ENCODE data around the gene OR2S2.
"Not testable (repeated sequence)": the region's sequence is repeated elsewhere in the genome, so short reads cannot be mapped to it uniquely, and the experiment has no call there.

Gene OR2S2

DNA sequence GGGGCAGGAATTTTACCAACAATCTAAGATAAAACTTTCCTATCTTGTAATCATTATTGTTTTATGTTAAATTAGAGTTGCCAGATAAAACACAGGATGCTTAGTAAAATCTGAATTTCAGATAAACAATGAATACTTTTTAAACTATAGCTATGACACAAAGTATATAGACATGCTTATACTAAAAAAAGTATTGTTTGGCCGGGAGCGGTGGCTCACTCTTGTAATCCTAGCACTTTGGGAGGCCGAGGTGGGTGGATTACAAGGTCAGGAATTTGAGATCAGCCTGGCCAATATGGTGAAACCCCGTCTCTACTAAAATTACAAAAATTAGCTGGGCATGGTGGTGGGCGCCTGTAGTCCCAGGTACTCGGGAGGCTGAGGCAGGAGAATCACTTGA, 23.9 kb downstream of the OR2S2 start:
- not testable (repeated sequence) for DNase-seq (ENCODE audit: low read depth in 2 of 3, low spot score in 2 of 3)

GRCh38 chr9:35933550-35934067, 24.3 kb downstream of the OR2S2 start:
- no peak for DNase-seq (ENCODE audit: low read depth in 2 of 3, low spot score in 2 of 3)

DNA sequence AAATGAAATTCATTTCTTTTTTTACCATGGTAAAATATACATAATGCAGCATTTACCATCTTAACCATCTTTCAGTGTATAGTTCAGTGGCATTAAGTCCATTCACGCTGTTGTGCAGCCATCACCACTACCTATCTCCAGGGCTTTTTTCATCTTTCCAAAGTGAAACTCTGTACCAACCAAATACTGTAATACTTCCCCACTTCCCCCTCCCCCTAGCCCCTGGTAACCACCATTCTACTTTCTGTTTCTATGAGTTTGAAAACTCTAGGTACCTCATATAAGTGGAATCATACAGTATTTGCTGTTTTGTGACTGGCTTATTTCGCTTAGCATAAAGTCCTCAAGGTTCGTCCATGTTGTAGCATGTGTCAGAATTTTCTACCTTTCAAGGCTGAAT, 25.2 kb downstream of the OR2S2 start:
- DNase-seq (ENCODE audit: low read depth in 2 of 3, low spot score in 2 of 3): no peak

DNA sequence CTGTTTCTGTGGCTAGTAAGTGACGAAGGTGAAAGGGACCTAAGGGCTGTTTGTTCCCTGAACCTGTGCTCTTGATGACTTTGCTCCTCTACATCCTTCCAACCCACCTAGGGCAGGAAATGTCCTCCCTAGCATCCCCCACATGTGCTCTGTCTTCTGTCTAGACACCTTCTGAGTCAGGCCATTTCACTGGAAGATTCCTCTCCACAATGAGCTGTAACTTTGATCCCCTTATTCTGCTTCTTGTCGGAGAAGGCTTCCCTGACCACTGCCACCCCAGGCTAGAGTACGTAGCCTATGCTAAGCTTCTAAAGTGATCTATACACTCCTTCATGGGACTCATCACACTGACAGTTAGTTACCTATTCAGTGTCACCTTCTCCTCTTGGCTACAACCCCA, 27.0 kb downstream of the OR2S2 start:
- DNase-seq (ENCODE audit: low read depth in 2 of 3, low spot score in 2 of 3): no peak

GRCh38 chr9:35930521-35930920, 27.4 kb downstream of the OR2S2 start:
- no peak for DNase-seq (ENCODE audit: low read depth in 2 of 3, low spot score in 2 of 3)

DNA sequence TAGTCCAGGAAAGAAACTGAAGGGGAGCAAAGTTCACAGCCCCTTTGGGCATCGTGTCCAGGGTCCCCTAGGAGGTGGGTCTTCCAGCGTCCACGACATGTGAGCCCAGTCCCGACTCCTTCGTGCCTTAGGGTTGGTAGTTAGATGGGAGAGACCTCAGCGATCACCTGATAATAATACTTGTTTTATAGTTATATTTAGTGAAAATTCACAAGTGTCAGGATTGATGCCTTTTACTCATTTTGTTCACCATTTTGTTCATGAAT, 28.6 kb downstream of the OR2S2 start:
- no peak for DNase-seq (ENCODE audit: low read depth in 2 of 3, low spot score in 2 of 3)

DNA sequence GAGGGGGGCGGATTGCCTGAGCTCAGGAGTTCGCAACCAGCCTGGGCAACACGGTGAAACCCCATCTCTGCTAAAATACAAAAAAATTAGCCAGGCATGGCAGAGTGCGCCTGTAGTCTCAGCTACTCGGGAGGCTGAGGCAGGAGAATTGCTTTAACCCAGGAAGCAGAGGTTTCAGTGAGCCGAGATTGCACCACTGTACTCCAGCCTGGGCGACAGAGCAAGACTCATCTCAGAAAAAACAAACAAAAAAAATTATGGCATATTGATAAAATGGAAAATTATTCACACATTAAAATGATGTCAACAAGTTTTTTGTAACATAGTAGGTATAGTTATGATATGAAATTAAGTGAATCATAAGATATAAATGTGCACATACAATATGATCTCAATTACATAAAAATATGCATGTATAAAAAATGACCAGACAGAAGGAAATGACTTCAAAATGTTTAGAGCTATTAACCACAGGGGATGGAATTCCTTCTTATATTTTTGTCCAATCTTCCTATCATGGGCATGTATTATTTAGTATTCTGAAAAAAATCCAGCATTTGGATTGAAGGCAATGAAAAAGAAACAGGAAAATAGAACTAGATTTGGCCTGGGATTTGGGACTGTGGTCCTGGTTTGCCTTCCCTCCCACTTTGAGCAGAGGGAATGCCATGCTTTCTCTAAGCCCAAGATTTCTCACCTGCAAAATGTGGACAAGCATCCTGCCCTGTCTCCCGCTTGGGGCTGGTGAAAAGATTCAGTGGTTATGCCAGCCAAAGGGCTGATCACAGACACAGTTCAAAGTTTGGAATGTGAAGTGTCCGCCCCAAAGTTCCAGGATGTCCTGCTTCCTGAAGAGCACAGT, 29.1 kb downstream of the OR2S2 start:
- no peak for DNase-seq (ENCODE audit: low read depth in 2 of 3, low spot score in 2 of 3)

- DNase-seq (ENCODE audit: low read depth in 2 of 3, low spot score in 2 of 3): no peak
Measured at GRCh38 chr9:35923927-35924763, 33.8 kb downstream of the OR2S2 start.

DNA sequence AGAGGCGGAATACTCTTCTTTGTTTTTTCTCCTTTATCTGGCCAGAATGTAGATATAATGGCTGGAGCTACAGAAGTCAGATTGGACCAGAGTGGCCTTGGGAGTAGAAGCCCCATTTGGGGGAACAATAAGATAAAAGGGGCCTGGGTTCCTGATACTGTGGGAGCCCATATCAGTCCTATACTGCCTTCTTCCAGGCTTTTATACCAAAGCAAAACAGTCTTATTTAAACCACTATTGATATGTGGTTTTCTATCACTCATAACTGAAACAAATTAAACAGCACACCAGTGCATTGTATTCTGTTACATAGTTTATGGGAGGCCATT, 34.4 kb downstream of the OR2S2 start:
- DNase-seq (ENCODE audit: low read depth in 2 of 3, low spot score in 2 of 3): no peak

GRCh38 chr9:35920051-35920620, 37.8 kb downstream of the OR2S2 start:
- DNase-seq (ENCODE audit: low read depth in 2 of 3, low spot score in 2 of 3): no peak

DNA sequence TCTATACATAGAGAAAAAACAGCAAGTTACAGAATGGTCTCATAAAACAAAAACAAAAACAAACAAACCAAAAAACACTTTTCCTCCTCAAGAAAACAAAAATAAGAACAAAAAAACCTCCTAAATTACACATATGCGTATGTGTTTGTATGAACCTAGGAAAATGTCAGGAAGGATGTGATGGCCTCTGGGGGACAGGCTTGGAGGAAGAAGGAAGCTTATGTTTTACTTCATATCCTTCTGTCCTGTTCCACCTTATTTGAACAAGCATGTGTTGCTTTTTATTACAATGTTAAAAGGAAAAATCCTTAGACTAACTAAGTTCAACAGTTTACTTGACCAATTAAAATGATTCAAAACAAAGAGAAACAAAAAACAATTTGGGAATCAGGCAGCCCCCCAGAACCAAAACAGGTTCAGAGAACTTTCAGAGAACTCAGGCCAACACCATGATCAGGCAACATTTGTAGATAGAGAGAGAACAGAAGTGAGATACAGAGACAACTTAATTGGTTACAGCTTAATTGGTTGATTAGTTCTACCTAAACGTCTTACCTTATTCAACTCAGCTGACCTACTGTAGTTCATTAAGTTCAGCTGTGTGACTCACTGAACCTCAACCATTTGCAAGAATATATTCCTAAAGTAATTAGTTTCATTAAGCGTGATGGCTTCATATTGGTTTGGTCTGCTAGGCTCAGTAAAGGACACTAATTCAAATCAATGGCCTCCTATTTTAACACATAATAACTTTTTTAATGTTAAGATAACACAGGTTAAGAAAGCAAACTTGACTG, 38.5 kb downstream of the OR2S2 start:
- no peak for DNase-seq (ENCODE audit: low read depth in 2 of 3, low spot score in 2 of 3)

GRCh38 chr9:35918780-35919179, 39.2 kb downstream of the OR2S2 start:
- DNase-seq (ENCODE audit: low read depth in 2 of 3, low spot score in 2 of 3): no peak

GRCh38 chr9:35917261-35917660, 40.7 kb downstream of the OR2S2 start:
- no peak for DNase-seq (ENCODE audit: low read depth in 2 of 3, low spot score in 2 of 3)

DNA sequence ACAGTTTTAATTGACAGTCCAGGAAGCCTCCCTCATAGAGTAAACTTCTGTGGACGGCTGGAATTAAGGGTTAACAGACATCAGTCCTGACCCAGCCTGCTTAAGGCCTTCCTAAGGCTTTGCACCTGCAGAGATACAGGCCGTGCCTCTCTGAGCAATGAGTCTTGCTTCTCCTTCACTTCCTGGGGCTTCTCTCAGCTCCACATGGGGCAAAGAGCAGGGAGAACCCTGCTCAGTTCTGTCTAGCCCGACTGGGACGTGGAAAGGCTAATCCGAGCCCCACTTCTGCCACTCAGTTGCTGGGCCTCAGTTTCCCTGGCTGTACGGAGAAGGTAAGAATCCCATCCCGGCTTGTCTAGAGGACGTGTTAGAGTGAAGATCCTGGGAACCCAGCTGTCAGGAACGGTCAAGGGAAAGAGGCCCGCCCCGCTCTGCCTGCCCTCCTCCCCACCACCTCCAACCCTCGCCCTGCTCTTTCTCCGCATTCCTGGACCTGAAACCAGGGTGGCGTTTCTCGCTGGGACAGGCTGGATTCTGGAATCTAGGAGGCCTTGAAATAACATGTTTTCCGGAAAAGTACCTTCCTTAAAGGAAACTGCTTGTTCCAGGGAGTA, 42.2 kb downstream of the OR2S2 start:
- DNase-seq (ENCODE audit: low read depth in 2 of 3, low spot score in 2 of 3): no peak

- no peak for DNase-seq (ENCODE audit: low read depth in 2 of 3, low spot score in 2 of 3)
Measured at GRCh38 chr9:35914301-35914807, 43.6 kb downstream of the OR2S2 start.

DNA sequence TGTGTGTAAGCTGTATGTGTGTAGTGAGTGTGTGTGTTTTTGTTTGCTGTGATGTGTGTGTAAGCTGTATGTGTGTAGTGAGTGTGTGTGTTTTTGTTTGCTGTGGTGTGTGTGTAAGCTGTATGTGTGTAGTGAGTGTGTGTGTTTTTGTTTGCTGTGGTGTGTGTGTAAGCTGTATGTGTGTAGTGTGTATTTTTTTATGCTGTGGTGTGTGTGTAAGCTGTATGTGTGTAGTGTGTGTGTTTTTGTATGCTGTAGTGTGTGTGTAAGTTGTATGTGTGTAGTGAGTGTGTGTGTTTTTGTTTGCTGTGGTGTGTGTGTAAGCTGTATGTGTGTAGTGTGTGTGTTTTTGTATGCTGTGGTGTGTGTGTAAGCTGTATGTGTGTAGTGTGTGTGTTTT, 44.5 kb downstream of the OR2S2 start:
- DNase-seq (ENCODE audit: low read depth in 2 of 3, low spot score in 2 of 3): not testable (repeated sequence)

- no peak for DNase-seq (ENCODE audit: low read depth in 2 of 3, low spot score in 2 of 3)
Measured at GRCh38 chr9:35912791-35913400, 45.1 kb downstream of the OR2S2 start.

DNA sequence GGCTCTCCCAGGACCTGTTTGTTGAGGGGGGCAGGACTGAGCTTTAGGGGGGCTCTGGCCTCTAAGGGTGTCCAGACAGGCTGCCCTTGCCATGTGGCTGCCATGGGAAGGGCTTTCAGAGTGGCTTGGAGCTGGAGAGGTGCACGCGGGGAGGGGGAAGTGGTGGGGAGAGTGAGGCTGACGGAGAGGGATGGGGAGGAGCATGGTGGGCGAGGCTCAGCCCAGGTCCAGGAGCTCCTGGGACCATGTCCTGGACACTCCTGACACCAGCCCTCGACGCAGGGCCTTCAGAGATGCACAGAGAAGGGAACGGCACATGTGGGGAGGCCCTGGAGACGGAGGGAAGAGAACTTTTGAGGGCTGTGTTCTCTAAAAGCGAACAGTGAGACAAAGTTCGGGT, 46.3 kb downstream of the OR2S2 start:
- DNase-seq (ENCODE audit: low read depth in 2 of 3, low spot score in 2 of 3): no peak

GRCh38 chr9:35910613-35911359, 47.2 kb downstream of the OR2S2 start:
- no peak for DNase-seq (ENCODE audit: low read depth in 2 of 3, low spot score in 2 of 3)

Data from activated CD8-positive, alpha-beta memory T cell treated with anti-CD3 and anti-CD28 coated beads for 48 hours (primary cell).